HCT116 (cell line): ENCODE data around the gene ENTPD7. TPM values are rescaled to one million over a fixed set of nuclear protein-coding genes. Genes with fewer than 3 reads are reported as not detected.

Source experiments
- ATAC-seq: fragments of 200-7000 bp; cut with Tn5 transposase; 2 replicates; pipeline ENCODE4 v1.9.1; 2020; ENCODE audit warnings: mild to moderate bottlenecking, moderate library complexity
- BruUV-seq: library from RNA; stranded (reverse); fragments of 400-500 nt; replicated peaks from 2 replicates; lab custom pipeline; 2021; lab: Mats Ljungman, UMichigan
- CTCF ChIA-PET: fragments of 300-600 bp; sonication (Branson Sonifier 250); formaldehyde crosslinking; loops from one replicate; lab custom pipeline; 2021; ENCODE audit warnings: antibody characterized with exemption; lab: Charles Lee
- POLR2A ChIA-PET: fragments of 300-600, 350-600 bp; sonication (Branson Sonifier 250); formaldehyde crosslinking; loops from one replicate; lab custom pipeline; 2021; ENCODE audit warnings: antibody characterized with exemption; lab: Charles Lee
- RAD21 ChIA-PET, 2 experiments: fragments of 300-600 bp; sonication (Branson Sonifier 250); formaldehyde crosslinking; loops; one replicate each; lab custom pipeline; 2023; ENCODE audit warnings: low total read pairs in 2 of 2; ENCODE audit not compliant: uncharacterized antibody in 2 of 2, unreplicated experiment in 2 of 2, low non-redundant PET in 1 of 2; lab: Charles Lee
- DNase-seq: peaks from one replicate; pipeline ENCODE4 v3.0.0-alpha.2; 2010; ENCODE audit warnings: low read depth, low spot score
- H2AFZ ChIP-seq: fragments of 200-600 bp; shearing (Covaris generic), sonication (generic); 2 replicates; pipeline ENCODE4 v1.6.1; 2017; ENCODE audit warnings: low read depth, mixed run types, mixed read lengths, antibody characterized with exemption, low read length; ENCODE audit not compliant: poor library complexity, severe bottlenecking
- H3K27ac ChIP-seq: 2 replicates; pipeline ENCODE4 v1.5.1; 2012; ENCODE audit warnings: low read depth, low read length
- H3K27me3 ChIP-seq: fragments of 200-600 bp; sonication (generic); 2 replicates; pipeline ENCODE4 v1.6.1; 2016; ENCODE audit warnings: mixed run types, low read length, mixed read lengths; ENCODE audit not compliant: insufficient read depth
- H3K36me3 ChIP-seq, 2 experiments: fragments of 200-500 bp in 1 of 2; fragments of 200-600 bp in 1 of 2; sonication (Bioruptor generic) in 1 of 2; sonication (generic) in 1 of 2; 2 replicates each; pipeline versions ENCODE4 v1.5.1 to v1.6.1; 2014 to 2016; ENCODE audit warnings: low read length in 2 of 2, inconsistent platforms in 1 of 2, mixed read lengths in 1 of 2, mixed run types in 1 of 2; ENCODE audit not compliant: insufficient read depth in 2 of 2, control insufficient read depth in 1 of 2
- H3K4me1 ChIP-seq, 2 experiments: fragments of 200-600 bp in 1 of 2; sonication (generic) in 1 of 2; 2 replicates each; pipeline versions ENCODE4 v1.5.1 to v1.6.1; 2012 to 2017; ENCODE audit warnings: low read length in 2 of 2, inconsistent platforms in 1 of 2, mild to moderate bottlenecking in 1 of 2, mixed read lengths in 1 of 2, mixed run types in 1 of 2, moderate library complexity in 1 of 2; ENCODE audit not compliant: insufficient read depth in 2 of 2, control insufficient read depth in 1 of 2
- H3K4me2 ChIP-seq: fragments of 200-600 bp; sonication (generic); 2 replicates; pipeline ENCODE4 v1.6.1; 2017; ENCODE audit warnings: mixed run types, low read length, mixed read lengths
- H3K4me3 ChIP-seq, 2 experiments: fragments of 200-600 bp in 1 of 2; sonication (generic) in 1 of 2; replicated peaks in 1 of 2; 2 replicates each; pipeline ENCODE4 v1.5.1; 2011 to 2016; ENCODE audit warnings: low read length in 2 of 2, control low read depth in 1 of 2, low read depth in 1 of 2, mild to moderate bottlenecking in 1 of 2, mixed read lengths in 1 of 2, mixed run types in 1 of 2
- H3K79me2 ChIP-seq: fragments of 200-600 bp; sonication (generic); 2 replicates; pipeline ENCODE4 v1.6.1; 2017; ENCODE audit warnings: mild to moderate bottlenecking, mixed run types, low read length, moderate library complexity, mixed read lengths; ENCODE audit not compliant: insufficient read depth
- H3K9ac ChIP-seq: fragments of 200-600 bp; sonication (generic); 2 replicates; pipeline ENCODE4 v1.6.1; 2016; ENCODE audit warnings: low read length, mixed read lengths
- H3K9me2 ChIP-seq: fragments of 200-600 bp; sonication (generic), shearing (Covaris generic); 2 replicates; pipeline ENCODE4 v1.6.1; 2017; ENCODE audit warnings: mixed run types, mild to moderate bottlenecking, moderate library complexity; ENCODE audit not compliant: insufficient read depth
- H3K9me3 ChIP-seq, 2 experiments: fragments of 200-500 bp in 1 of 2; fragments of 200-600 bp in 1 of 2; sonication (Bioruptor generic) in 1 of 2; sonication (generic) in 1 of 2; 2 replicates each; pipeline ENCODE4 v1.6.1; 2014 to 2017; ENCODE audit warnings: low read length in 2 of 2, mixed read lengths in 2 of 2, inconsistent platforms in 1 of 2, low read depth in 1 of 2, mild to moderate bottlenecking in 1 of 2, mixed run types in 1 of 2, moderate library complexity in 1 of 2; ENCODE audit not compliant: control insufficient read depth in 1 of 2, insufficient read depth in 1 of 2
- H4K20me1 ChIP-seq: fragments of 200-600 bp; sonication (generic), shearing (Covaris generic); 2 replicates; pipeline ENCODE4 v1.6.1; 2017; ENCODE audit warnings: mixed run types, mild to moderate bottlenecking, moderate library complexity; ENCODE audit not compliant: insufficient read depth
- CEBPB ChIP-seq: IDR thresholded peaks from 2 replicates; pipeline ENCODE4 v1.6.1; 2012; ENCODE audit warnings: low read depth
- ELF1 ChIP-seq: IDR thresholded peaks from 2 replicates; pipeline ENCODE4 v1.6.1; 2012; ENCODE audit warnings: low read depth, borderline replicate concordance
- POLR2AphosphoS5 ChIP-seq: IDR thresholded peaks from 2 replicates; pipeline ENCODE4 v1.6.1; 2011; ENCODE audit warnings: mild to moderate bottlenecking, low read depth, low read length, moderate library complexity
- TCF7L2 ChIP-seq: IDR thresholded peaks from 2 replicates; pipeline ENCODE4 v1.7.0; 2011; ENCODE audit warnings: borderline replicate concordance, inconsistent platforms; ENCODE audit not compliant: insufficient read depth, insufficient read length; ENCODE audit errors: extremely low read depth
- YY1 ChIP-seq: IDR thresholded peaks from 2 replicates; pipeline ENCODE4 v1.6.1; 2011; ENCODE audit warnings: low read length, low read depth, moderate library complexity, mild to moderate bottlenecking; ENCODE audit not compliant: insufficient replicate concordance; ENCODE audit errors: extremely low read depth
- ZFX ChIP-seq: fragments of 450-650 bp; IDR thresholded peaks from 2 replicates; pipeline ENCODE4 v1.6.1; 2017
- intact Hi-C: fragments of 100-400 bp; cut with micrococcal nuclease; formaldehyde crosslinking; loops from 2 replicates; pipeline ENCODE4 v1.10.0; 2022
- total RNA-seq: library from RNA; stranded (reverse); gene quantifications from one replicate; pipeline ENCODE4 v1.2.1, GENCODE V29; 2021; ENCODE audit not compliant: unreplicated experiment
- TF ChIP-seq, protein P1 (sequence below): IDR thresholded peaks from 2 replicates; pipeline ENCODE4 v1.6.1; 2012
- TF ChIP-seq, protein P2 (sequence below): IDR thresholded peaks from 2 replicates; pipeline ENCODE4 v1.6.1; 2012
- TF ChIP-seq, protein P3 (sequence below): IDR thresholded peaks from 2 replicates; pipeline ENCODE4 v1.6.1; 2012; ENCODE audit warnings: low read depth

ENTPD7 gene
- total RNA-seq, 1 experiment from 2014 or later = 12.3 TPM

DNA sequence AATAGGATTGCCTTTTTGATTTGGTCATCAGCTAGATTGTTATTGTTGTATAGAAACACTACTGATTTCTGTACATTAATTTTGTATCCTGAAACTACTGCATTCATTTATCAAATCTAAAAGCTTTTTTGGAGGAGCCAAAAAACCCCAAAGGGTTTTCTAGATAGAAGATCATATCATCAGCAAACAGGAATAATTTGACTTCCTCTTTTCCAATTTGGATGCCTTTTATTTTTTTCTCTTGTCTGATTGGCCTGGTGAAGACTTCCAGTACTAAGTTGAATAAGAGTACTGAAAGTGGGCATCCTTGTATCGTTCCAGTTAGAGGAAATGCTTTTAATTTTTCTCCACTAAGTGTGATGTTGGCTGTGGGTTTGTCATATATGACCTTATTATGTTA, 10.6 kb upstream of the ENTPD7 start:
- RAD21 ChIA-PET = no interaction called here
- no peaks in the 10 kb centered on the region for H3K9me3 ChIP-seq
- CTCF ChIA-PET = interaction anchor here (1.4 kb wide), 1 partner anchor 10 kb away, joined by 4 read pairs; the partner anchor contains the start of gene ENTPD7
- H3K4me3 ChIP-seq = no peak overlapping the region
- no peaks in the 10 kb centered on the region for H3K36me3 ChIP-seq
- no peaks in the 10 kb centered on the region for H3K79me2 ChIP-seq
- ATAC-seq (no peak), DNase-seq (no peak)
- no peaks in the 10 kb centered on the region for H3K9me2 ChIP-seq
- no peak overlapping the region for H3K27ac ChIP-seq
- no peak overlapping the region for H2AFZ ChIP-seq
- H3K9ac ChIP-seq = no peak overlapping the region
- no TSS peak for BruUV-seq
- no peak for TF ChIP-seq YY1
- TF ChIP-seq, protein P1, sequence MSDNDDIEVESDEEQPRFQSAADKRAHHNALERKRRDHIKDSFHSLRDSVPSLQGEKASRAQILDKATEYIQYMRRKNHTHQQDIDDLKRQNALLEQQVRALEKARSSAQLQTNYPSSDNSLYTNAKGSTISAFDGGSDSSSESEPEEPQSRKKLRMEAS = no peak
- no peak for TF ChIP-seq TCF7L2
- POLR2A ChIA-PET = no interaction called here
- no peaks in the 10 kb centered on the region for H4K20me1 ChIP-seq
- H3K4me2 ChIP-seq = no peak overlapping the region
- no peaks in the 10 kb centered on the region for H3K27me3 ChIP-seq
- H3K4me1 ChIP-seq = no peaks in the 10 kb centered on the region
- intact Hi-C loops = no loop called here

DNA sequence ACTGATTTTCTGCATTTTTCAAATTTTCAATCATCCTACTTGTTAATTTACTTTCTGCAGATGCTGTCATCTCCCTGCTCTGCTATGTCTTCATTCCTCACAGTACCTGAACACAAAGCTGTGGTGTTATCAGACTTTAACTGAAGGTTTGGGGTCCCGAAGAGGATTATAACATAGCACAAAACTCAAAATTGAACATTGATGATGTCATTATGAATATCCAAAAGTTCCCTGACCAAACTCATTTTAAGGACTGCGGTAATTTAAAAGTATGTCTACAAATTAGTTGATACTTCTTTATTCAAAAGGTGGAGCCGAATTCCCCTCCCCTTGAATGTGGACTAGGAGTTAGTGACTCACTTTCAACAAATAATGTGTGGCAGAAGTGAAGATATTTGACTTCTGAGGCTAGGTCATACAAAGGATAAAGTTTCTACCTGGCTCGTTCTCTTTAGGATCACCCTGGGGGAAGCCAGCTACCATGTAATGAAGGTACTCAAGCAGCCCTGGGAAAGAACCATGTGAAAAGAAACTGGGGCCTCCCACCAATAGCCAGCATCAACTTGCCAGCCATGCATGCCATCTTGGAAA, 6.4 kb upstream of the ENTPD7 start:
- Histone ChIP-seq H3K9me3 (no peaks in the 10 kb centered on the region), H3K9ac (no peak overlapping the region), H3K79me2 (no peaks in the 10 kb centered on the region), H3K36me3 (no peaks in the 10 kb centered on the region), H3K4me2 (no peak overlapping the region), H3K9me2 (no peaks in the 10 kb centered on the region), H4K20me1 (no peaks in the 10 kb centered on the region), H3K4me3 (no peak overlapping the region), H3K4me1 (no peaks in the 10 kb centered on the region; a peak in 1 of 4 replicates), H3K27me3 (no peaks in the 10 kb centered on the region), H2AFZ (no peak overlapping the region), H3K27ac (no peak overlapping the region)
- BruUV-seq = no TSS peak
- ATAC-seq (no peak), DNase-seq (no peak)
- ChIA-PET RAD21 (no interaction called here), POLR2A (no interaction called here), CTCF (no interaction called here)
- intact Hi-C loops = no loop called here
- TF ChIP-seq, protein P2, sequence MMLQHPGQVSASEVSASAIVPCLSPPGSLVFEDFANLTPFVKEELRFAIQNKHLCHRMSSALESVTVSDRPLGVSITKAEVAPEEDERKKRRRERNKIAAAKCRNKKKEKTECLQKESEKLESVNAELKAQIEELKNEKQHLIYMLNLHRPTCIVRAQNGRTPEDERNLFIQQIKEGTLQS = no peak
- TF ChIP-seq POLR2AphosphoS5 (no peak), ZFX (no peak), CEBPB (no peak), ELF1 (no peak)
- TF ChIP-seq, protein P1 = no peak
- TF ChIP-seq, protein P3, sequence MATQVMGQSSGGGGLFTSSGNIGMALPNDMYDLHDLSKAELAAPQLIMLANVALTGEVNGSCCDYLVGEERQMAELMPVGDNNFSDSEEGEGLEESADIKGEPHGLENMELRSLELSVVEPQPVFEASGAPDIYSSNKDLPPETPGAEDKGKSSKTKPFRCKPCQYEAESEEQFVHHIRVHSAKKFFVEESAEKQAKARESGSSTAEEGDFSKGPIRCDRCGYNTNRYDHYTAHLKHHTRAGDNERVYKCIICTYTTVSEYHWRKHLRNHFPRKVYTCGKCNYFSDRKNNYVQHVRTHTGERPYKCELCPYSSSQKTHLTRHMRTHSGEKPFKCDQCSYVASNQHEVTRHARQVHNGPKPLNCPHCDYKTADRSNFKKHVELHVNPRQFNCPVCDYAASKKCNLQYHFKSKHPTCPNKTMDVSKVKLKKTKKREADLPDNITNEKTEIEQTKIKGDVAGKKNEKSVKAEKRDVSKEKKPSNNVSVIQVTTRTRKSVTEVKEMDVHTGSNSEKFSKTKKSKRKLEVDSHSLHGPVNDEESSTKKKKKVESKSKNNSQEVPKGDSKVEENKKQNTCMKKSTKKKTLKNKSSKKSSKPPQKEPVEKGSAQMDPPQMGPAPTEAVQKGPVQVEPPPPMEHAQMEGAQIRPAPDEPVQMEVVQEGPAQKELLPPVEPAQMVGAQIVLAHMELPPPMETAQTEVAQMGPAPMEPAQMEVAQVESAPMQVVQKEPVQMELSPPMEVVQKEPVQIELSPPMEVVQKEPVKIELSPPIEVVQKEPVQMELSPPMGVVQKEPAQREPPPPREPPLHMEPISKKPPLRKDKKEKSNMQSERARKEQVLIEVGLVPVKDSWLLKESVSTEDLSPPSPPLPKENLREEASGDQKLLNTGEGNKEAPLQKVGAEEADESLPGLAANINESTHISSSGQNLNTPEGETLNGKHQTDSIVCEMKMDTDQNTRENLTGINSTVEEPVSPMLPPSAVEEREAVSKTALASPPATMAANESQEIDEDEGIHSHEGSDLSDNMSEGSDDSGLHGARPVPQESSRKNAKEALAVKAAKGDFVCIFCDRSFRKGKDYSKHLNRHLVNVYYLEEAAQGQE = no peak
